GM12878 (cell line): ENCODE measurements around the gene GPR21. TPM values are rescaled to one million over a fixed set of nuclear protein-coding genes. Genes with fewer than 3 reads are reported as not detected.
A peak's percentile ranks its signal among the peaks of the same experiment; 100 is the strongest.

Experiments used
- ATAC-seq: fragments of 200-7000 bp; cut with Tn5 transposase; 3 replicates; pipeline ENCODE4 v1.9.1; 2020; ENCODE audit warnings: mild to moderate bottlenecking, moderate library complexity
- BruUV-seq: library from RNA; stranded (reverse); fragments of 400-500 nt; replicated peaks from 2 replicates; lab custom pipeline; 2021; lab: Mats Ljungman, UMichigan
- CTCF ChIA-PET: fragments of 300-600 bp; sonication (Branson Sonifier 250); formaldehyde crosslinking; extraction: SDS; loops from one replicate; lab custom pipeline; 2021; ENCODE audit warnings: inconsistent platforms; lab: Yijun Ruan, JAX
- POLR2A ChIA-PET: fragments of 350-600 bp; formaldehyde crosslinking; extraction: SDS; loops from one replicate; lab custom pipeline; 2021; ENCODE audit warnings: inconsistent platforms; lab: Charles Lee
- RAD21 ChIA-PET: fragments of 300-600 bp; sonication (Branson Sonifier 250); formaldehyde crosslinking; loops from one replicate; lab custom pipeline; 2023; ENCODE audit warnings: antibody characterized with exemption; ENCODE audit not compliant: unreplicated experiment; lab: Charles Lee
- SMC1A ChIA-PET: fragments of 300-600 bp; sonication (Branson Sonifier 250); formaldehyde crosslinking; loops from one replicate; lab custom pipeline; 2023; ENCODE audit not compliant: unreplicated experiment, uncharacterized antibody; lab: Charles Lee
- DNase-seq: peaks from one replicate; pipeline ENCODE4 v3.0.0-alpha.2; 2011; ENCODE audit warnings: low read depth, low spot score
- FAIRE-seq: peaks from 3 replicates; lab custom pipeline; 2011; peaks lifted over from hg19 to GRCh38; lab: Jason Lieb, UNC
- H2AFZ ChIP-seq: 2 replicates; pipeline ENCODE4 v1.6.0; 2011; ENCODE audit warnings: low read depth, low read length, control low read depth; ENCODE audit not compliant: control insufficient read depth
- H3K27ac ChIP-seq: 2 replicates; pipeline ENCODE4 v1.5.1; 2011; ENCODE audit warnings: control low read depth; ENCODE audit not compliant: control insufficient read depth, insufficient read depth
- H3K27me3 ChIP-seq, 2 experiments: replicated peaks in 1 of 2; 2 replicates each; pipeline versions ENCODE4 v1.6.0 to v1.6.1; 2011; ENCODE audit warnings: low read length in 1 of 2; ENCODE audit not compliant: control insufficient read depth in 2 of 2, insufficient read depth in 2 of 2
- H3K36me3 ChIP-seq, 2 experiments: 2 replicates each; pipeline ENCODE4 v1.5.1; 2011; ENCODE audit warnings: low read length in 1 of 2; ENCODE audit not compliant: control insufficient read depth in 2 of 2, insufficient read depth in 2 of 2
- H3K4me1 ChIP-seq: 2 replicates; pipeline ENCODE4 v1.6.1; 2011; ENCODE audit warnings: mild to moderate bottlenecking, low read length, moderate library complexity, mixed read lengths; ENCODE audit not compliant: control insufficient read depth, insufficient read depth
- H3K4me2 ChIP-seq: 2 replicates; pipeline ENCODE4 v1.6.0; 2011; ENCODE audit warnings: control low read depth; ENCODE audit not compliant: control insufficient read depth, insufficient read depth
- H3K4me3 ChIP-seq: fragments of 200-600 bp; sonication (generic); 2 replicates; pipeline ENCODE4 v1.5.1; 2016
- H3K79me2 ChIP-seq: 2 replicates; pipeline ENCODE4 v1.6.0; 2011; ENCODE audit warnings: low read length; ENCODE audit not compliant: control insufficient read depth, insufficient read depth
- H3K9ac ChIP-seq: 2 replicates; pipeline ENCODE4 v1.8.0; 2011; ENCODE audit warnings: low read length, control low read depth, mixed read lengths; ENCODE audit not compliant: control insufficient read depth, insufficient read depth
- H3K9me3 ChIP-seq: replicated peaks from 3 replicates; pipeline ENCODE4 v1.5.1; 2011; ENCODE audit warnings: mild to moderate bottlenecking, low read length; ENCODE audit not compliant: control insufficient read depth, insufficient read depth
- H4K20me1 ChIP-seq: 2 replicates; pipeline ENCODE4 v1.6.0; 2011; ENCODE audit not compliant: control insufficient read depth, insufficient read depth
- BCL11A ChIP-seq: IDR thresholded peaks from 2 replicates; pipeline ENCODE4 v1.6.1; 2011; ENCODE audit warnings: low read depth, low read length
- CHD2 ChIP-seq: IDR thresholded peaks from 2 replicates; pipeline ENCODE4 v1.6.1; 2011; ENCODE audit warnings: low read depth, low read length, improper control_type of control experiment, borderline replicate concordance
- CHD4 ChIP-seq: fragments of 200-600 bp; sonication (generic); IDR thresholded peaks from 2 replicates; pipeline ENCODE4 v1.6.1; 2016; ENCODE audit warnings: mild to moderate bottlenecking
- DPF2 ChIP-seq: fragments of 450-650 bp; IDR thresholded peaks from 2 replicates; pipeline ENCODE4 v1.6.1; 2017; ENCODE audit warnings: mild to moderate bottlenecking
- FOS ChIP-seq: IDR thresholded peaks from 3 replicates; pipeline ENCODE4 v1.6.1; 2011; ENCODE audit warnings: borderline replicate concordance; ENCODE audit not compliant: insufficient read length; ENCODE audit errors: extremely low read depth
- FOXM1 ChIP-seq: IDR thresholded peaks from 2 replicates; pipeline ENCODE4 v1.6.1; 2012; ENCODE audit warnings: low read depth, mild to moderate bottlenecking, inconsistent platforms, low read length, moderate library complexity
- GATAD2B ChIP-seq: fragments of 450-650 bp; conservative IDR thresholded peaks from 2 replicates; pipeline ENCODE4 v1.6.1; 2017; ENCODE audit warnings: low read depth, mild to moderate bottlenecking, moderate library complexity
- HDAC2 ChIP-seq: fragments of 200-600 bp; sonication (generic); IDR thresholded peaks from 2 replicates; pipeline ENCODE4 v1.6.1; 2017
- HDAC6 ChIP-seq: fragments of 200-600 bp; sonication (generic); IDR thresholded peaks from one replicate; pipeline ENCODE4 v1.8.0; 2017; ENCODE audit warnings: antibody characterized with exemption; ENCODE audit not compliant: unreplicated experiment
- KLF5 ChIP-seq: fragments of 450-650 bp; IDR thresholded peaks from 2 replicates; pipeline ENCODE4 v1.6.1; 2014; ENCODE audit warnings: mild to moderate bottlenecking; ENCODE audit not compliant: partially characterized antibody
- MYB ChIP-seq: fragments of 150-350 bp; IDR thresholded peaks from 2 replicates; pipeline ENCODE4 v1.6.1; 2014; ENCODE audit warnings: mild to moderate bottlenecking, low read depth, low read length, borderline replicate concordance
- NFXL1 ChIP-seq: fragments of 450-650 bp; IDR thresholded peaks from 2 replicates; pipeline ENCODE4 v1.6.1; 2017; ENCODE audit warnings: antibody characterized with exemption, mild to moderate bottlenecking, borderline replicate concordance
- NFYB ChIP-seq: IDR thresholded peaks from 2 replicates; pipeline ENCODE4 v1.6.1; 2011; ENCODE audit warnings: low read depth, mild to moderate bottlenecking, low read length, improper control_type of control experiment, moderate library complexity; ENCODE audit not compliant: insufficient read depth
- PBX3 ChIP-seq: IDR thresholded peaks from 2 replicates; pipeline ENCODE4 v1.6.1; 2011; ENCODE audit warnings: mild to moderate bottlenecking, low read depth, low read length, moderate library complexity; ENCODE audit not compliant: insufficient replicate concordance
- PRDM15 ChIP-seq: fragments of 450-650 bp; formaldehyde crosslinking; IDR thresholded peaks from 2 replicates; pipeline ENCODE4 v1.4.0; 2020; ENCODE audit warnings: mild to moderate bottlenecking, moderate library complexity
- RB1 ChIP-seq: fragments of 450-650 bp; formaldehyde crosslinking; IDR thresholded peaks from 2 replicates; pipeline ENCODE4 v1.6.1; 2017; ENCODE audit warnings: mild to moderate bottlenecking, borderline replicate concordance
- SP1 ChIP-seq: IDR thresholded peaks from one replicate; pipeline ENCODE4 v1.6.1; 2011; ENCODE audit warnings: low read depth, low read length
- STAT1 ChIP-seq: fragments of 450-650 bp; conservative IDR thresholded peaks from 2 replicates; pipeline ENCODE4 v1.6.1; 2014; ENCODE audit warnings: antibody characterized with exemption, mild to moderate bottlenecking
- STAT3 ChIP-seq: IDR thresholded peaks from 2 replicates; pipeline ENCODE4 v1.6.1; 2011; ENCODE audit warnings: low read depth, low read length, improper control_type of control experiment
- TBL1XR1 ChIP-seq: IDR thresholded peaks from 2 replicates; pipeline ENCODE4 v1.6.1; 2012; ENCODE audit warnings: low read depth, low read length, improper control_type of control experiment
- WGBS: methylation state at CpG from one replicate; pipeline ENCODE4 v1.1.6; 2016; ENCODE audit warnings: low lambda C conversion rate; ENCODE audit not compliant: insufficient replicate concordance, insufficient coverage; ENCODE audit errors: missing lambda C conversion rate; 5-methylcytosine and 5-hydroxymethylcytosine counted together
- in situ Hi-C: fragments of 300-500 bp; cut with MboI; formaldehyde crosslinking; loops from 9 replicates; pipeline ENCODE4 v1.14.3; 2018; ENCODE audit warnings: mixed read lengths
- intact Hi-C: fragments of 100-400 bp; cut with micrococcal nuclease; formaldehyde crosslinking; loops from one replicate; pipeline ENCODE4 v1.14.2; 2022; ENCODE audit not compliant: unreplicated experiment
- polyA plus RNA-seq, 11 experiments: library from polyadenylated mRNA; depleted of rRNA in 4 of 11; unstranded in 6 of 11; stranded (reverse) in 5 of 11; fragments of >200 nt; fragmentation: Nextera tagmentation in 4 of 11; fragmentation: Illumina TruSeq in 1 of 11; extraction: Ambion mirVana in 4 of 11; extraction: Trizol in 1 of 11; gene quantifications; 1 replicate in 1 of 11; 2 replicates in 10 of 11; pipeline versions ENCODE4 v1.2.1 to v1.2.3, GENCODE V29; 2011 to 2016; ENCODE audit warnings: inconsistent platforms in 2 of 11, missing spikeins in 2 of 11, low read depth in 1 of 11
- total RNA-seq, 4 experiments: library from RNA; depleted of rRNA in 3 of 4; stranded (reverse); fragments of >200 nt in 3 of 4; fragmentation: Illumina TruSeq in 1 of 4; extraction: Trizol in 1 of 4; gene quantifications; 2 replicates each; pipeline versions ENCODE4 v1.2.1 to v1.2.3, GENCODE V29; 2013 to 2021

Gene GPR21
- total and polyA plus RNA-seq, 10 of the 15 experiments (the other 5 are each of a cell fraction or from before 2014, with no cell fraction given) = 0.09 to 1.9 (median 0.57) TPM; not detected in 4

- H3K4me2 ChIP-seq = no peak overlapping the region
- ChIA-PET POLR2A (interaction anchor here (0.6 kb wide), 3 partner anchors 19 to 218 kb away, joined by 3 to 12 read pairs (median 3); no protein-coding TSS in a partner anchor), CTCF (interaction anchor here (1.1 to 5.4 kb wide), 2 partner anchors 186 to 276 kb away, joined by 3 to 38 read pairs; no protein-coding TSS in a partner anchor), RAD21 (interaction anchor here (1.0 to 4.0 kb wide), 2 partner anchors 270 to 276 kb away, joined by 3 to 13 read pairs; no protein-coding TSS in a partner anchor), SMC1A (interaction anchor here (0.9 to 3.9 kb wide), 6 partner anchors 17 to 276 kb away, joined by 3 to 22 read pairs (median 4); no protein-coding TSS in a partner anchor)
- no peak overlapping the region for H2AFZ ChIP-seq
- no peak for TF ChIP-seq FOS
- TF ChIP-seq BCL11A = no peak
- TF ChIP-seq STAT3 = no peak
- TF ChIP-seq PBX3 = no peak
- no peak for TF ChIP-seq HDAC2
- no peak for TF ChIP-seq DPF2
- TF ChIP-seq KLF5 = no peak
- TF ChIP-seq FOXM1 = no peak
- no peak for TF ChIP-seq STAT1
- no peak for TF ChIP-seq RB1
- TF ChIP-seq NFXL1 = no peak
- no peak for TF ChIP-seq CHD2
- TF ChIP-seq PRDM15 (CRISPR knock-in tag) = no peak
- TF ChIP-seq SP1 = no peak
- TF ChIP-seq NFYB = no peak
- no peak for TF ChIP-seq HDAC6
- no peak for TF ChIP-seq GATAD2B
- TF ChIP-seq MYB = no peak
- no peak for TF ChIP-seq CHD4
- no peak for TF ChIP-seq TBL1XR1
- no peak overlapping the region for H3K4me3 ChIP-seq
- H3K36me3 ChIP-seq = peaks cover 0 to 17% of the 10 kb centered on the region in 2 experiments; a peak in 3 of 4 replicates
- peak; percentile 21 for ATAC-seq
- no TSS peak for BruUV-seq
- in situ Hi-C loops = no loop called here
- H4K20me1 ChIP-seq = no peaks in the 10 kb centered on the region
- 15% methylated on average over 5 of the region's 5 CpGs for WGBS
- H3K27me3 ChIP-seq = no peaks in the 10 kb centered on the region
- no peak for FAIRE-seq
- DNase-seq = no peak
- intact Hi-C loops = no loop called here
- no peaks in the 10 kb centered on the region for H3K9me3 ChIP-seq
- no peak overlapping the region for H3K9ac ChIP-seq
- H3K27ac ChIP-seq = no peak overlapping the region
- H3K4me1 ChIP-seq = peaks cover 5% of the 10 kb centered on the region; the same call in 1 of the 2 replicates
- H3K79me2 ChIP-seq = no peaks in the 10 kb centered on the region
These were observed 40.0 kb downstream of the GPR21 start for GRCh38 chr9:123073441-123073840.
